Activated T-helper 17 cell treated with anti-CD3 and anti-CD28 coated beads, Interleukin-2, amount 50 U/mL, for 72 hours (primary cell): Measurements from ENCODE around the gene TMEM184A. TPM values are rescaled to one million over a fixed set of nuclear protein-coding genes. Genes with fewer than 3 reads are reported as not detected.

Experiments used
- ATAC-seq: fragments of 150-1000 bp; cut with Tn5 transposase; replicated peaks from 2 replicates; pipeline ENCODE4 v1.10.0; 2021; ENCODE audit warnings: mild to moderate bottlenecking, moderate library complexity
- H3K27ac Mint-ChIP-seq: one replicate; pipeline ENCODE4 v1.8.0; 2022; ENCODE audit warnings: mixed read lengths
- H3K27me3 Mint-ChIP-seq: one replicate; pipeline ENCODE4 v1.8.0; 2022; ENCODE audit warnings: mixed read lengths
- H3K36me3 Mint-ChIP-seq: one replicate; pipeline ENCODE4 v1.8.0; 2022; ENCODE audit warnings: low read depth, mild to moderate bottlenecking, mixed read lengths
- H3K4me1 Mint-ChIP-seq: one replicate; pipeline ENCODE4 v1.8.0; 2022; ENCODE audit warnings: mixed read lengths
- H3K4me3 Mint-ChIP-seq: one replicate; pipeline ENCODE4 v1.8.0; 2022; ENCODE audit warnings: mild to moderate bottlenecking, mixed read lengths
- H3K9me3 Mint-ChIP-seq: one replicate; pipeline ENCODE4 v1.8.0; 2022; ENCODE audit warnings: mixed read lengths
- total RNA-seq, 2 donors: library from RNA; stranded (reverse); gene quantifications; one replicate each; pipeline ENCODE4 v1.2.3, GENCODE V29; 2022

The TMEM184A gene
- total RNA-seq, 2 donors from 2014 or later, result not detected

- H3K36me3 Mint-ChIP-seq, result no peaks in the 10 kb centered on the region
- no peak overlapping the region for H3K27ac Mint-ChIP-seq
- no peaks in the 10 kb centered on the region for H3K9me3 Mint-ChIP-seq
- no peaks in the 10 kb centered on the region for H3K27me3 Mint-ChIP-seq
- no peaks in the 10 kb centered on the region for H3K4me1 Mint-ChIP-seq
- ATAC-seq, result no peak
- no peak overlapping the region for H3K4me3 Mint-ChIP-seq
Measured at GRCh38 chr7:1555046-1555812, 776 bp downstream of the TMEM184A start.

GRCh38 chr7:1554333-1555045, 1.5 kb downstream of the TMEM184A start:
- H3K27ac Mint-ChIP-seq, result no peak overlapping the region
- no peaks in the 10 kb centered on the region for H3K36me3 Mint-ChIP-seq

GRCh38 chr7:1553512-1554210, 2.3 kb downstream of the TMEM184A start:
- Mint-ChIP-seq H3K4me1 (no peaks in the 10 kb centered on the region), H3K4me3 (no peak overlapping the region), H3K9me3 (no peaks in the 10 kb centered on the region), H3K27ac (no peak overlapping the region), H3K27me3 (no peaks in the 10 kb centered on the region), H3K36me3 (no peaks in the 10 kb centered on the region)
- ATAC-seq, result no peak

More at GRCh38 chr7:1554333-1555045, 1.5 kb downstream of the TMEM184A start:
- H3K27me3 Mint-ChIP-seq, result no peaks in the 10 kb centered on the region
- ATAC-seq, result no peak
- H3K9me3 Mint-ChIP-seq, result no peaks in the 10 kb centered on the region
- H3K4me3 Mint-ChIP-seq, result no peak overlapping the region
- H3K4me1 Mint-ChIP-seq, result no peaks in the 10 kb centered on the region

GRCh38 chr7:1552200-1552599, 3.8 kb downstream of the TMEM184A start:
- no peaks in the 10 kb centered on the region for H3K9me3 Mint-ChIP-seq
- H3K4me3 Mint-ChIP-seq, result no peak overlapping the region
- no peaks in the 10 kb centered on the region for H3K27me3 Mint-ChIP-seq
- H3K27ac Mint-ChIP-seq, result no peak overlapping the region
- no peak for ATAC-seq
- no peaks in the 10 kb centered on the region for H3K4me1 Mint-ChIP-seq
- no peaks in the 10 kb centered on the region for H3K36me3 Mint-ChIP-seq

GRCh38 chr7:1550846-1551155, 5.2 kb downstream of the TMEM184A start:
- Mint-ChIP-seq H3K4me3 (no peak overlapping the region), H3K4me1 (no peaks in the 10 kb centered on the region), H3K27ac (no peak overlapping the region), H3K27me3 (no peaks in the 10 kb centered on the region), H3K36me3 (no peaks in the 10 kb centered on the region), H3K9me3 (no peaks in the 10 kb centered on the region)
- no peak for ATAC-seq

GRCh38 chr7:1550005-1550845, 5.8 kb downstream of the TMEM184A start:
- H3K9me3 Mint-ChIP-seq, result no peaks in the 10 kb centered on the region
- ATAC-seq, result no peak
- H3K4me1 Mint-ChIP-seq, result no peaks in the 10 kb centered on the region
- no peaks in the 10 kb centered on the region for H3K27me3 Mint-ChIP-seq
- H3K36me3 Mint-ChIP-seq, result no peaks in the 10 kb centered on the region
- no peak overlapping the region for H3K4me3 Mint-ChIP-seq
- no peak overlapping the region for H3K27ac Mint-ChIP-seq

- Mint-ChIP-seq H3K9me3 (no peaks in the 10 kb centered on the region), H3K27me3 (no peaks in the 10 kb centered on the region), H3K4me3 (no peak overlapping the region), H3K4me1 (no peaks in the 10 kb centered on the region), H3K27ac (no peak overlapping the region), H3K36me3 (no peaks in the 10 kb centered on the region)
- no peak for ATAC-seq
Measured at GRCh38 chr7:1549357-1550004, 6.5 kb downstream of the TMEM184A start.

- H3K27ac Mint-ChIP-seq, result no peak overlapping the region
- no peaks in the 10 kb centered on the region for H3K4me1 Mint-ChIP-seq
- H3K4me3 Mint-ChIP-seq, result no peak overlapping the region
- no peaks in the 10 kb centered on the region for H3K36me3 Mint-ChIP-seq
- ATAC-seq, result no peak
- no peaks in the 10 kb centered on the region for H3K9me3 Mint-ChIP-seq
- no peaks in the 10 kb centered on the region for H3K27me3 Mint-ChIP-seq
Measured at GRCh38 chr7:1548944-1549343, 7.1 kb downstream of the TMEM184A start.

- Mint-ChIP-seq H3K27me3 (no peaks in the 10 kb centered on the region), H3K27ac (peak overlapping the region; percentile 68), H3K4me3 (no peak overlapping the region), H3K4me1 (no peaks in the 10 kb centered on the region), H3K9me3 (no peaks in the 10 kb centered on the region), H3K36me3 (no peaks in the 10 kb centered on the region)
- peak; percentile 21 for ATAC-seq
Measured at GRCh38 chr7:1548438-1548831, 7.6 kb downstream of the TMEM184A start.

- peak overlapping the region; percentile 68 for H3K27ac Mint-ChIP-seq
Measured at GRCh38 chr7:1547777-1548437, 8.1 kb downstream of the TMEM184A start.

GRCh38 chr7:1546909-1547776, 8.9 kb downstream of the TMEM184A start:
- peaks cover 10% of the 10 kb centered on the region for H3K36me3 Mint-ChIP-seq
- no peak overlapping the region for H3K4me3 Mint-ChIP-seq
- H3K4me1 Mint-ChIP-seq, result no peaks in the 10 kb centered on the region
- no peak overlapping the region for H3K27ac Mint-ChIP-seq
- no peak for ATAC-seq
- H3K27me3 Mint-ChIP-seq, result no peaks in the 10 kb centered on the region
- H3K9me3 Mint-ChIP-seq, result no peaks in the 10 kb centered on the region

More at GRCh38 chr7:1547777-1548437, 8.1 kb downstream of the TMEM184A start:
- Mint-ChIP-seq H3K27me3 (no peaks in the 10 kb centered on the region), H3K4me1 (no peaks in the 10 kb centered on the region), H3K36me3 (peaks cover 2% of the 10 kb centered on the region), H3K4me3 (no peak overlapping the region), H3K9me3 (no peaks in the 10 kb centered on the region)
- no peak for ATAC-seq

- no peaks in the 10 kb centered on the region for H3K9me3 Mint-ChIP-seq
- H3K36me3 Mint-ChIP-seq, result peaks cover 15% of the 10 kb centered on the region
- ATAC-seq, result no peak
- H3K27ac Mint-ChIP-seq, result no peak overlapping the region
- no peaks in the 10 kb centered on the region for H3K27me3 Mint-ChIP-seq
- H3K4me3 Mint-ChIP-seq, result no peak overlapping the region
- no peaks in the 10 kb centered on the region for H3K4me1 Mint-ChIP-seq
Measured at GRCh38 chr7:1546274-1546908, 9.6 kb downstream of the TMEM184A start.
